Breast epithelium (tissue), 3 donors: ENCODE data around the gene TPM4.
"Not testable (repeated sequence)": the region's sequence is repeated elsewhere in the genome, so short reads cannot be mapped to it uniquely, and the experiment has no call there.

Experiments
- POLR2A ChIP-seq: fragments of 450-650 bp; IDR thresholded peaks from one replicate; pipeline ENCODE4 v1.6.1; 2016; ENCODE audit warnings: antibody characterized with exemption, mild to moderate bottlenecking, moderate library complexity
- POLR2AphosphoS5 ChIP-seq, 3 donors: sonication (generic); formaldehyde crosslinking; IDR thresholded peaks; one replicate each; pipeline ENCODE4 v1.6.1; 2017; ENCODE audit warnings: antibody characterized with exemption in 3 of 3
- TF ChIP-seq, protein P1 (sequence below), 3 donors: fragments of 450-650 bp; IDR thresholded peaks; one replicate each; pipeline ENCODE4 v1.5.1; 2016 to 2017; ENCODE audit warnings: antibody characterized with exemption in 3 of 3, mild to moderate bottlenecking in 3 of 3, moderate library complexity in 3 of 3

DNA sequence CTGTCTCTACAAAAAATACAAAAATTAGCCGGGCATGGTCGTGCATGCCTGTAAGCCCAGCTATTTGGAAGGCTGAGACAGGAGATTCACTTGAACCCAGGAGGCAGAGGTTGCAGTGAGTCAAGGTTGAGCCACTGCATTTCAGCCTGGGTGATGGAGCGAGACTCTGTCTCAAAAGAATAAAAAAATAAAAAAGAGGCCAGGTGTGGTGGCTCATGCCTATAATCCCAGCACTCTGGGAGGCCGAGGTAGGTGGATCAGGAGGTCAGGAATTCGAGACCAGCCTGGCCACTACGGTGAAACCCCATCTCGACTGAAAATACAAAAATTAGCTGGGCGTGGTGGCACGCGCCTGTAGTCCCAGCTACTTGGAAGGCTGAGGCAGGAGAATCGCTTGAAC, 11.1 kb downstream of the TPM4 start:
- TF ChIP-seq, protein P1, sequence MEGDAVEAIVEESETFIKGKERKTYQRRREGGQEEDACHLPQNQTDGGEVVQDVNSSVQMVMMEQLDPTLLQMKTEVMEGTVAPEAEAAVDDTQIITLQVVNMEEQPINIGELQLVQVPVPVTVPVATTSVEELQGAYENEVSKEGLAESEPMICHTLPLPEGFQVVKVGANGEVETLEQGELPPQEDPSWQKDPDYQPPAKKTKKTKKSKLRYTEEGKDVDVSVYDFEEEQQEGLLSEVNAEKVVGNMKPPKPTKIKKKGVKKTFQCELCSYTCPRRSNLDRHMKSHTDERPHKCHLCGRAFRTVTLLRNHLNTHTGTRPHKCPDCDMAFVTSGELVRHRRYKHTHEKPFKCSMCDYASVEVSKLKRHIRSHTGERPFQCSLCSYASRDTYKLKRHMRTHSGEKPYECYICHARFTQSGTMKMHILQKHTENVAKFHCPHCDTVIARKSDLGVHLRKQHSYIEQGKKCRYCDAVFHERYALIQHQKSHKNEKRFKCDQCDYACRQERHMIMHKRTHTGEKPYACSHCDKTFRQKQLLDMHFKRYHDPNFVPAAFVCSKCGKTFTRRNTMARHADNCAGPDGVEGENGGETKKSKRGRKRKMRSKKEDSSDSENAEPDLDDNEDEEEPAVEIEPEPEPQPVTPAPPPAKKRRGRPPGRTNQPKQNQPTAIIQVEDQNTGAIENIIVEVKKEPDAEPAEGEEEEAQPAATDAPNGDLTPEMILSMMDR (IDR thresholded peaks at IDR 0.05) = not testable (repeated sequence)
- not testable (repeated sequence) for TF ChIP-seq POLR2AphosphoS5 (IDR thresholded peaks at IDR 0.05); POLR2A
